K562 (cell line): ENCODE measurements around the gene P4HB. TPM values are rescaled to one million over a fixed set of nuclear protein-coding genes. Genes with fewer than 3 reads are reported as not detected.
A peak's percentile ranks its signal among the peaks of the same experiment; 100 is the strongest.

Source experiments
- CREB1 ChIP-seq, 2 experiments: sonication (generic) in 1 of 2; formaldehyde crosslinking in 1 of 2; IDR thresholded peaks; 2 replicates each; pipeline versions ENCODE4 v1.6.1 to v1.8.0; 2012 to 2022; ENCODE audit warnings: inconsistent platforms in 1 of 2, mild to moderate bottlenecking in 1 of 2, missing genetic modification reagents in 1 of 2, moderate library complexity in 1 of 2
- CREBBP ChIP-seq: IDR thresholded peaks from one replicate; pipeline ENCODE4 v1.6.1; 2012; ENCODE audit warnings: low read depth, mild to moderate bottlenecking, control low read depth, inconsistent platforms, low read length
- HIVEP1 ChIP-seq: fragments of 250-450 bp; sonication (Bioruptor Pico); IDR thresholded peaks from 2 replicates; pipeline ENCODE4 v1.4.0; 2020; ENCODE audit warnings: mild to moderate bottlenecking
- KAT8 ChIP-seq: fragments of 450-650 bp; IDR thresholded peaks from 2 replicates; pipeline ENCODE4 v1.6.1; 2016; ENCODE audit warnings: low read depth, mild to moderate bottlenecking
- PBX2 ChIP-seq, 2 experiments: IDR thresholded peaks in 1 of 2; conservative IDR thresholded peaks in 1 of 2; 2 replicates each; pipeline ENCODE4 v1.6.1; 2016; ENCODE audit warnings: low read depth in 2 of 2, mild to moderate bottlenecking in 1 of 2, missing compliant biosample characterization in 1 of 2, missing genetic modification characterization in 1 of 2, moderate library complexity in 1 of 2
- PKNOX1 ChIP-seq: fragments of 450-650 bp; IDR thresholded peaks from 2 replicates; pipeline ENCODE4 v1.6.1; 2016
- POLR2G ChIP-seq: fragments of 200-400 bp; formaldehyde crosslinking; IDR thresholded peaks from 2 replicates; pipeline ENCODE4 v1.6.1; 2017; ENCODE audit warnings: low read depth, mild to moderate bottlenecking, antibody characterized with exemption, low read length, moderate library complexity
- SLC30A9 ChIP-seq: fragments of 250-450 bp; sonication (Bioruptor Pico); IDR thresholded peaks from 2 replicates; pipeline ENCODE4 v1.8.0; 2022; ENCODE audit warnings: mild to moderate bottlenecking, moderate library complexity
- ZNF143 ChIP-seq: sonication (generic); formaldehyde crosslinking; IDR thresholded peaks from 2 replicates; pipeline ENCODE4 v1.9.0; 2022; ENCODE audit warnings: mild to moderate bottlenecking, missing genetic modification reagents
- ZNF436 ChIP-seq: fragments of 250-450, 450-650 bp; sonication (Bioruptor Pico); formaldehyde crosslinking; IDR thresholded peaks from 2 replicates; pipeline ENCODE4 v1.7.0; 2020; ENCODE audit warnings: mild to moderate bottlenecking
- ZNF518B ChIP-seq: fragments of 250-450 bp; sonication (Bioruptor Pico); IDR thresholded peaks from 2 replicates; pipeline ENCODE4 v1.5.0; 2021; ENCODE audit warnings: mild to moderate bottlenecking, moderate library complexity
- polyA plus RNA-seq, 8 experiments: library from polyadenylated mRNA; depleted of rRNA in 4 of 8; stranded (reverse) in 5 of 8; unstranded in 3 of 8; fragments of >200 nt; fragmentation: Nextera tagmentation in 2 of 8; fragmentation: Illumina TruSeq in 1 of 8; extraction: Ambion mirVana in 2 of 8; extraction: Trizol in 1 of 8; gene quantifications; 2 replicates each; pipeline versions ENCODE4 v1.2.1 to v1.2.3, GENCODE V29; 2011 to 2014; ENCODE audit warnings: inconsistent platforms in 1 of 8, missing spikeins in 1 of 8
- total RNA-seq, 7 experiments: library from RNA; depleted of rRNA in 6 of 7; stranded (reverse); fragments of >200 nt in 6 of 7; fragmentation: Illumina TruSeq in 2 of 7; extraction: Trizol in 2 of 7; gene quantifications; 2 replicates each; pipeline versions ENCODE4 v1.2.1 to v1.2.3, GENCODE V29; 2011 to 2021; ENCODE audit warnings: low replicate concordance in 1 of 7
- TF ChIP-seq, protein P1 (sequence below): sonication (generic); formaldehyde crosslinking; IDR thresholded peaks from 2 replicates; pipeline ENCODE4 v1.9.0; 2022; ENCODE audit warnings: mild to moderate bottlenecking, missing genetic modification reagents

Gene P4HB
- total and polyA plus RNA-seq, 9 of the 15 experiments (the other 6 are each of a cell fraction or from before 2014, with no cell fraction given), result 4.4 to 645 (median 325) TPM

- TF ChIP-seq PBX2 (CRISPR knock-in tag; IDR thresholded peaks at IDR 0.05; ENCODE audit: low read depth), result no peak
- no peak for TF ChIP-seq PBX2 (tag; conservative IDR thresholded peaks at IDR 0.05; ENCODE audit: low read depth)
- TF ChIP-seq HIVEP1, result no peak
- TF ChIP-seq ZNF436 (CRISPR knock-in tag), result no peak
- no peak for TF ChIP-seq KAT8
- TF ChIP-seq ZNF143 (CRISPR knock-in tag), result no peak
- no peak for TF ChIP-seq CREBBP
- TF ChIP-seq, protein P1, sequence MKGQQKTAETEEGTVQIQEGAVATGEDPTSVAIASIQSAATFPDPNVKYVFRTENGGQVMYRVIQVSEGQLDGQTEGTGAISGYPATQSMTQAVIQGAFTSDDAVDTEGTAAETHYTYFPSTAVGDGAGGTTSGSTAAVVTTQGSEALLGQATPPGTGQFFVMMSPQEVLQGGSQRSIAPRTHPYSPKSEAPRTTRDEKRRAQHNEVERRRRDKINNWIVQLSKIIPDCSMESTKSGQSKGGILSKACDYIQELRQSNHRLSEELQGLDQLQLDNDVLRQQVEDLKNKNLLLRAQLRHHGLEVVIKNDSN (CRISPR knock-in tag), result no peak
- TF ChIP-seq CREB1 (IDR thresholded peaks at IDR 0.05), result no peak
- TF ChIP-seq CREB1 (CRISPR knock-in tag; IDR thresholded peaks at IDR 0.05), result no peak
- no peak for TF ChIP-seq ZNF518B
- TF ChIP-seq POLR2G, result peak; percentile 84
- no peak for TF ChIP-seq PKNOX1
- TF ChIP-seq SLC30A9, result no peak
Measured at GRCh38 chr17:81866440-81867169, 6.3 kb upstream of the P4HB start (continued).
